ENCODE data around the gene PRDM13. TPM values are rescaled to one million over a fixed set of nuclear protein-coding genes. Genes with fewer than 3 reads are reported as not detected.
"Not testable (repeated sequence)": the region's sequence is repeated elsewhere in the genome, so short reads cannot be mapped to it uniquely, and the experiment has no call there.

The PRDM13 gene
- total RNA-seq, 1 donor from 2014 or later: not detected

GRCh38 chr6:99617131-99617530 is 10.5 kb downstream of the PRDM13 start:
- Histone ChIP-seq H3K4me2 (ENCODE audit: low read length) (no peak overlapping the region), H2AFZ (ENCODE audit: low read depth, low read length) (no peak overlapping the region), H3K9me3 (ENCODE audit: insufficient read depth, low read depth, low read length) (peaks cover 5% of the 10 kb centered on the region), H3K27me3 (ENCODE audit: insufficient read depth, low read length) (peaks cover 84% of the 10 kb centered on the region), H3K9ac (ENCODE audit: low read length) (no peak overlapping the region), H3K79me2 (ENCODE audit: insufficient read depth, low read length) (no peaks in the 10 kb centered on the region), H3K4me1 (ENCODE audit: insufficient read depth, low read length) (peaks cover 8% of the 10 kb centered on the region), H4K20me1 (ENCODE audit: insufficient read depth, low read length) (no peaks in the 10 kb centered on the region), H3K4me3 (ENCODE audit: insufficient read depth, low read depth, low read length) (no peak overlapping the region), H3K36me3 (ENCODE audit: insufficient read depth, low read length) (no peaks in the 10 kb centered on the region), H3K27ac (ENCODE audit: low read depth, low read length) (no peak overlapping the region)
- H3K4me1 Mint-ChIP-seq (ENCODE audit: low read depth, unreplicated experiment): no peaks in the 10 kb centered on the region
- FAIRE-seq (no peak), DNase-seq (ENCODE audit: low read depth) (no peak)
- no peaks in the 10 kb centered on the region for H3K36me3 Mint-ChIP-seq (ENCODE audit: low read depth, unreplicated experiment)
- H3K9me3 Mint-ChIP-seq (ENCODE audit: unreplicated experiment): peaks cover 15% of the 10 kb centered on the region
- H3K27ac Mint-ChIP-seq (ENCODE audit: unreplicated experiment): no peak overlapping the region
- TF ChIP-seq EZH2 (IDR thresholded peaks at IDR 0.05; ENCODE audit: insufficient read depth, low read length) (no peak), CTCF (IDR thresholded peaks at IDR 0.05; ENCODE audit: insufficient read depth, low read depth, low read length) (no peak)
- peaks cover 83% of the 10 kb centered on the region for H3K27me3 Mint-ChIP-seq (ENCODE audit: low read depth, unreplicated experiment)
- no peak overlapping the region for H3K4me3 Mint-ChIP-seq (ENCODE audit: unreplicated experiment)

DNA sequence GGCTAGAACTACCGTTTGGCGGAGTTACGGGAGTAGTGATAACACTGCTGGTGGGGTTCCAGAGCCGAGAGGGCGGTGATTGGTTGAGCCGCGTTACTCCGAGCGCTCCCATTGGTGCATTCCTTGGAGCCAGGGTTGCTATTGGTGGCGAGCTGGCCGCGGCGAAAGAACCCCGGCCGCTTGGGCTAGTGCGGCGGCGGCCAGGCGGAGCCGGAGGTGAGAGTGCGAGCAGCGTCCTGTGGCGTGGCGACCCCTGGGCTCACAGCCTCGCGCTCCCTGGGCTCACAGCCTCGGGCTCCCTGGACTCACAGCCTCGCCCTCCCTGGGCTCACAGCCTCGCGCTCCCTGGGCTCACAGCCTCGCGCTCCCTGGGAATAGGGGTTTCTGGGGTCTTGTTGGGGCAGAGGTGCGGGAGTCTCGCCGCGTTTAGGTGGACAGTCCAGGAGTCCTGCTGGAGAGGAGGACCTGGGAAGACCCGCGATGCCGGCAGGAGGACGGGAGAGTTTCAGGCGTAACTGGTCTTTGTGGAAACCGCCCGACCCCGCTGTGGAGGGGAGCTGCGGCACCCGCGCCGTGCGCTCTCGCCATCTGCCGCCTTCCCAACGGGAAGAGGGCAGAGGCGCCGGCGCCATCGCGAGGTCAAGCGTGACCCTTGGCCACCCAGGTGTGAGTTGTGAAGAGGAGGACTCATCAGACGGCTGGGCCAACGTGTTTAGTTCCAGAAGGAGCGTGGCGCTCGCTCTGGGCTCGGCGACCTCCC is 12.2 kb downstream of the PRDM13 start:
- peaks cover 15% of the 10 kb centered on the region for H3K9me3 Mint-ChIP-seq (ENCODE audit: unreplicated experiment)
- Histone ChIP-seq H3K9ac (ENCODE audit: low read length) (no peak overlapping the region), H2AFZ (ENCODE audit: low read depth, low read length) (peak overlapping the region; percentile 56), H3K27me3 (ENCODE audit: insufficient read depth, low read length) (peaks cover 81% of the 10 kb centered on the region), H3K27ac (ENCODE audit: low read depth, low read length) (no peak overlapping the region), H3K36me3 (ENCODE audit: insufficient read depth, low read length) (no peaks in the 10 kb centered on the region), H3K4me3 (ENCODE audit: insufficient read depth, low read depth, low read length) (no peak overlapping the region), H3K9me3 (ENCODE audit: insufficient read depth, low read depth, low read length) (peaks cover 5% of the 10 kb centered on the region), H4K20me1 (ENCODE audit: insufficient read depth, low read length) (no peaks in the 10 kb centered on the region), H3K4me1 (ENCODE audit: insufficient read depth, low read length) (peaks cover 6% of the 10 kb centered on the region), H3K79me2 (ENCODE audit: insufficient read depth, low read length) (no peaks in the 10 kb centered on the region), H3K4me2 (ENCODE audit: low read length) (peak overlapping the region; percentile 55)
- no peak overlapping the region for H3K4me3 Mint-ChIP-seq (ENCODE audit: unreplicated experiment)
- no peak overlapping the region for H3K27ac Mint-ChIP-seq (ENCODE audit: unreplicated experiment)
- H3K4me1 Mint-ChIP-seq (ENCODE audit: low read depth, unreplicated experiment): no peaks in the 10 kb centered on the region
- H3K27me3 Mint-ChIP-seq (ENCODE audit: low read depth, unreplicated experiment): peaks cover 88% of the 10 kb centered on the region
- no peaks in the 10 kb centered on the region for H3K36me3 Mint-ChIP-seq (ENCODE audit: low read depth, unreplicated experiment)
- DNase-seq (ENCODE audit: low read depth) (no peak), FAIRE-seq (no peak)
- TF ChIP-seq EZH2 (IDR thresholded peaks at IDR 0.05; ENCODE audit: insufficient read depth, low read length) (peak; percentile 87), CTCF (IDR thresholded peaks at IDR 0.05; ENCODE audit: insufficient read depth, low read depth, low read length) (no peak)

DNA sequence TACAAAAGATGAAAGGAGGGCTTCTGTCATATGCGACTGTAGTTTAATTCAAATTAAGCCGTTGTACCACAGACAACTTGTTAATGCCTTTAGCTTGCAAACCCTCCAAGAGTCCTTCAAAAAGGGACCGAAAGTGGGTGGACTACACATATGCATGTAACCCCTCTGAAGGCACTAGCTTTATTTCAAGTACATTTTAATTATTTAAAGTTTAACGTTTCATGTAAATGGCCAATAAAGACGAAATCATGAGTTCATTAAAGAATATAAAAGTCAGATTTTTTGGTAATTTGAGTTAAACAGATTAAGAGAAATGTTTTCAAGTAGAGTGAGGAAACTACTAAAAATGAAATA is 12.8 kb downstream of the PRDM13 start:
- peak overlapping the region; percentile 56 for H2AFZ ChIP-seq (ENCODE audit: low read depth, low read length)
- H4K20me1 ChIP-seq (ENCODE audit: insufficient read depth, low read length): no peaks in the 10 kb centered on the region
- peaks cover 15% of the 10 kb centered on the region for H3K9me3 Mint-ChIP-seq (ENCODE audit: unreplicated experiment)
- no peaks in the 10 kb centered on the region for H3K79me2 ChIP-seq (ENCODE audit: insufficient read depth, low read length)
- H3K4me1 ChIP-seq (ENCODE audit: insufficient read depth, low read length): peaks cover under 1% of the 10 kb centered on the region
- no peaks in the 10 kb centered on the region for H3K36me3 ChIP-seq (ENCODE audit: insufficient read depth, low read length)
- H3K27ac Mint-ChIP-seq (ENCODE audit: unreplicated experiment): no peak overlapping the region
- no peak for FAIRE-seq
- DNase-seq (ENCODE audit: low read depth): no peak
- H3K27me3 Mint-ChIP-seq (ENCODE audit: low read depth, unreplicated experiment): peaks cover 92% of the 10 kb centered on the region
- peak overlapping the region; percentile 55 for H3K4me2 ChIP-seq (ENCODE audit: low read length)
- no peak overlapping the region for H3K9ac ChIP-seq (ENCODE audit: low read length)
- no peak overlapping the region for H3K4me3 ChIP-seq (ENCODE audit: insufficient read depth, low read depth, low read length)
- no peak overlapping the region for H3K27ac ChIP-seq (ENCODE audit: low read depth, low read length)
- peaks cover 5% of the 10 kb centered on the region for H3K9me3 ChIP-seq (ENCODE audit: insufficient read depth, low read depth, low read length)
- TF ChIP-seq EZH2 (IDR thresholded peaks at IDR 0.05; ENCODE audit: insufficient read depth, low read length): no peak
- no peak for TF ChIP-seq CTCF (IDR thresholded peaks at IDR 0.05; ENCODE audit: insufficient read depth, low read depth, low read length)
- no peaks in the 10 kb centered on the region for H3K36me3 Mint-ChIP-seq (ENCODE audit: low read depth, unreplicated experiment)
- peaks cover 76% of the 10 kb centered on the region for H3K27me3 ChIP-seq (ENCODE audit: insufficient read depth, low read length)
- no peaks in the 10 kb centered on the region for H3K4me1 Mint-ChIP-seq (ENCODE audit: low read depth, unreplicated experiment)
- H3K4me3 Mint-ChIP-seq (ENCODE audit: unreplicated experiment): no peak overlapping the region

DNA sequence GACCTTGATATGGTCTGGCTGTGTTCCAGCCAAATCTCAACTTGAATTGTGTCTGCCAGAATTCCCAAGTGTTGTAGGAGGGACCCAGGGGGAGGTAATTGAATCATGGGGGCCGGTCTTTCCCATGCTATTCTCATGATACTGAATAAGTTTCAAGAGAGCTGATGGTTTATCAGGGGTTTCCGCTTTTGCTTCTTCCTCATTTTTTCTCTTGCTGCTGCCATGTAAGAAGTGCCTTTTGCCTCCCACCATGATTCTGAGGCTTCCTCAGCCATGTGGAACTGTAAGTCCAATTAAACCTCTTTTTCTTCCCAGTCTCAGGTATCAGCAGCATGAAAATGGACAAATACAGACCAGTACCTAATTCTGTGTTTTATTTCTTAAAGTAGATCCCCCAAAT is 15.4 kb downstream of the PRDM13 start:
- H3K36me3 Mint-ChIP-seq (ENCODE audit: low read depth, unreplicated experiment); H3K4me3 Mint-ChIP-seq (ENCODE audit: unreplicated experiment); H4K20me1 ChIP-seq (ENCODE audit: insufficient read depth, low read length); H3K36me3 ChIP-seq (ENCODE audit: insufficient read depth, low read length); H3K9me3 Mint-ChIP-seq (ENCODE audit: unreplicated experiment); H3K79me2 ChIP-seq (ENCODE audit: insufficient read depth, low read length); H2AFZ ChIP-seq (ENCODE audit: low read depth, low read length); H3K9me3 ChIP-seq (ENCODE audit: insufficient read depth, low read depth, low read length); DNase-seq (ENCODE audit: low read depth); H3K27ac Mint-ChIP-seq (ENCODE audit: unreplicated experiment); H3K9ac ChIP-seq (ENCODE audit: low read length); H3K4me1 ChIP-seq (ENCODE audit: insufficient read depth, low read length); H3K27ac ChIP-seq (ENCODE audit: low read depth, low read length); H3K4me3 ChIP-seq (ENCODE audit: insufficient read depth, low read depth, low read length); H3K4me1 Mint-ChIP-seq (ENCODE audit: low read depth, unreplicated experiment); H3K4me2 ChIP-seq (ENCODE audit: low read length); FAIRE-seq: not testable (repeated sequence)
- H3K27me3 Mint-ChIP-seq (ENCODE audit: low read depth, unreplicated experiment): peaks cover 71% of the 10 kb centered on the region
- peaks cover 50% of the 10 kb centered on the region for H3K27me3 ChIP-seq (ENCODE audit: insufficient read depth, low read length)

Measured in astrocyte (in vitro differentiated cells and primary cell).